Mesenchymal stem cell (in vitro differentiated cells and primary cell): ENCODE results near the gene FAF1. TPM values are rescaled to one million over a fixed set of nuclear protein-coding genes. Genes with fewer than 3 reads are reported as not detected.

Source experiments
- DNase-seq: peaks from one replicate; pipeline ENCODE4 v3.0.0-alpha.2; 2013
- H2AFZ ChIP-seq: one replicate; pipeline ENCODE4 v1.6.1; 2013; ENCODE audit warnings: low read depth, mild to moderate bottlenecking, control low read depth, inconsistent platforms, low read length, moderate library complexity
- H2AK5ac ChIP-seq: 2 replicates; pipeline ENCODE4 v1.6.1; 2013; ENCODE audit warnings: low read length, moderate library complexity, mild to moderate bottlenecking, inconsistent platforms; ENCODE audit not compliant: severe bottlenecking
- H2BK120ac ChIP-seq: one replicate; pipeline ENCODE4 v1.6.1; 2013; ENCODE audit warnings: low read depth, mild to moderate bottlenecking, inconsistent platforms, low read length, moderate library complexity
- H2BK12ac ChIP-seq, 2 experiments: one replicate each; pipeline ENCODE4 v1.6.1; 2013; ENCODE audit warnings: inconsistent platforms in 2 of 2, low read length in 2 of 2, mild to moderate bottlenecking in 2 of 2, moderate library complexity in 2 of 2, control low read depth in 1 of 2
- H2BK15ac ChIP-seq: one replicate; pipeline ENCODE4 v1.6.1; 2013; ENCODE audit warnings: mild to moderate bottlenecking, low read depth, inconsistent platforms; ENCODE audit not compliant: poor library complexity, severe bottlenecking
- H2BK5ac ChIP-seq: 2 replicates; pipeline ENCODE4 v1.6.1; 2013; ENCODE audit warnings: low read depth, mild to moderate bottlenecking, low read length, control low read depth, inconsistent platforms; ENCODE audit not compliant: poor library complexity, severe bottlenecking
- H3K14ac ChIP-seq, 2 experiments: one replicate each; pipeline ENCODE4 v1.6.1; 2013; ENCODE audit warnings: inconsistent platforms in 2 of 2, low read length in 2 of 2, control low read depth in 1 of 2, mild to moderate bottlenecking in 1 of 2, moderate library complexity in 1 of 2
- H3K18ac ChIP-seq, 2 experiments: one replicate each; pipeline ENCODE4 v1.6.1; 2013; ENCODE audit warnings: inconsistent platforms in 2 of 2, low read length in 2 of 2, control low read depth in 1 of 2, low read depth in 1 of 2, mild to moderate bottlenecking in 1 of 2
- H3K23ac ChIP-seq, 2 experiments: one replicate each; pipeline ENCODE4 v1.6.1; 2013; ENCODE audit warnings: inconsistent platforms in 2 of 2, low read length in 2 of 2, mild to moderate bottlenecking in 2 of 2, moderate library complexity in 2 of 2, control low read depth in 1 of 2
- H3K27ac ChIP-seq: 2 replicates; pipeline ENCODE4 v1.5.1; 2013; ENCODE audit warnings: mild to moderate bottlenecking, moderate library complexity, low read length, control low read depth, inconsistent platforms; ENCODE audit not compliant: poor library complexity, severe bottlenecking
- H3K27me3 ChIP-seq, 2 experiments: 2 replicates each; pipeline versions ENCODE4 v1.6.1 to v1.7.0; 2013; ENCODE audit warnings: low read length in 2 of 2, mild to moderate bottlenecking in 2 of 2, moderate library complexity in 2 of 2, control low read depth in 1 of 2, inconsistent platforms in 1 of 2; ENCODE audit not compliant: control insufficient read depth in 1 of 2, insufficient read depth in 1 of 2
- H3K36me3 ChIP-seq, 2 experiments: 2 replicates each; pipeline versions ENCODE4 v1.6.1 to v1.7.0; 2013; ENCODE audit warnings: low read length in 2 of 2, control low read depth in 1 of 2, inconsistent platforms in 1 of 2, low read depth in 1 of 2, mild to moderate bottlenecking in 1 of 2; ENCODE audit not compliant: insufficient read depth in 2 of 2, control insufficient read depth in 1 of 2
- H3K4ac ChIP-seq, 2 experiments: one replicate each; pipeline ENCODE4 v1.6.1; 2013; ENCODE audit warnings: inconsistent platforms in 2 of 2, low read length in 2 of 2, mild to moderate bottlenecking in 2 of 2, moderate library complexity in 2 of 2, control low read depth in 1 of 2, low read depth in 1 of 2
- H3K4me1 ChIP-seq: 2 replicates; pipeline ENCODE4 v1.6.1; 2013; ENCODE audit warnings: low read depth, low read length, control low read depth; ENCODE audit not compliant: control insufficient read depth, insufficient read depth
- H3K4me2 ChIP-seq: 2 replicates; pipeline ENCODE4 v1.6.1; 2013; ENCODE audit warnings: low read length, mild to moderate bottlenecking, inconsistent platforms; ENCODE audit not compliant: poor library complexity, severe bottlenecking
- H3K4me3 ChIP-seq, 2 experiments: 2 replicates each; pipeline versions ENCODE4 v1.5.1 to v1.7.0; 2013; ENCODE audit warnings: low read length in 2 of 2, mild to moderate bottlenecking in 2 of 2, control low read depth in 1 of 2, low read depth in 1 of 2; ENCODE audit not compliant: insufficient read depth in 1 of 2
- H3K79me1 ChIP-seq: replicated peaks from 2 replicates; pipeline ENCODE4 v1.6.1; 2013; ENCODE audit warnings: mild to moderate bottlenecking, control low read depth, low read length, inconsistent platforms; ENCODE audit not compliant: poor library complexity, severe bottlenecking
- H3K9ac ChIP-seq: 2 replicates; pipeline ENCODE4 v1.7.0; 2013; ENCODE audit warnings: mild to moderate bottlenecking, low read length, moderate library complexity
- H3K9me3 ChIP-seq: 2 replicates; pipeline ENCODE4 v1.7.0; 2013; ENCODE audit warnings: mild to moderate bottlenecking, low read length; ENCODE audit not compliant: control insufficient read depth
- H4K8ac ChIP-seq: one replicate; pipeline ENCODE4 v1.6.1; 2013; ENCODE audit warnings: inconsistent platforms, mild to moderate bottlenecking, low read length, moderate library complexity
- H4K91ac ChIP-seq: one replicate; pipeline ENCODE4 v1.6.1; 2013; ENCODE audit warnings: mild to moderate bottlenecking, low read length, inconsistent platforms
- WGBS: methylation state at CpG from one replicate; pipeline ENCODE4 v1.1.7; 2013; ENCODE audit warnings: mixed read lengths; 5-methylcytosine and 5-hydroxymethylcytosine counted together
- small RNA-seq: library from polyadenylated mRNA; stranded (forward); fragments of <200 nt; extraction: miRNeasy Mini kit (QIAGEN cat#:217004); gene quantifications from one replicate; pipeline ENCODE3, GENCODE V24; 2013; ENCODE audit warnings: low read depth

Gene FAF1

DNA sequence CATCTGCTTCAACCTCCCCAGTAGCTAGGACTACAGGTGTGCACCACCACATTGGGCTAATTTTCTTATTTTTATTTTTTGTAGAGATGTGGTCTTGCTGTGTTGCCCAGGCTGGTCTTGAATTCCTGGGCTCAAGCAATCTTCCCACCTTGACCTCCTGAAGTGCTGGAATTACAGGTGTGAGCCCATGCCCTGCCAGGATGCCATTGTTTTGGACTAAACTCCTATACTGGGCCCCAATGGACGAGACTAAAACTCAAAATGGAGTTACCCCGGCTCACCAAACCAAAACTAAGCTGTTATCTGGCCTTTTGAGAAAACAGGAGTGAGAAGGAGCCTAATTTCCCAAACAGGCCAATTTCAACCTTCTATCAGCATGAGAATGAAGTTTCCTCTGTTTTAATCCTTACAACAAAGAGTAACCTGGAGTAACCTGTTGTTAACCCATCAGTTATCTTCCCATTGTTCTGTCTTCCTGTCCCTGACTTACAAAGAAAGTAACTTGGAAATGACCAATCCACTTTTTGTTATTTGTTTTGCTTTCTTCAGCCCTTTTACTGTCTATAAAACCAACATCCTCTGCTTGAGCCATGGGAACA, 566.4 kb downstream of the FAF1 start:
- no peak for DNase-seq
- Histone ChIP-seq H3K18ac (no peak overlapping the region), H3K4me3 (no peak overlapping the region), H2BK12ac (no peak overlapping the region), H4K91ac (no peak overlapping the region), H4K8ac (no peak overlapping the region), H3K14ac (no peak overlapping the region), H3K27me3 (peaks cover 0 to 3% of the 10 kb centered on the region in 2 experiments), H2AFZ (no peak overlapping the region), H2AK5ac (no peak overlapping the region), H2BK15ac (no peak overlapping the region), H3K4ac (no peak overlapping the region), H3K36me3 (no peaks in the 10 kb centered on the region), H3K4me1 (no peaks in the 10 kb centered on the region), H2BK5ac (no peak overlapping the region), H3K23ac (no peak overlapping the region), H3K4me2 (no peak overlapping the region), H3K9me3 (no peaks in the 10 kb centered on the region), H3K79me1 (no peaks in the 10 kb centered on the region), H3K9ac (no peak overlapping the region), H3K27ac (no peak overlapping the region), H2BK120ac (no peak overlapping the region)
- WGBS: 20% methylated on average over 2 of the region's 2 CpGs

Small RNAs within 50 kb of the gene (small RNA-seq; reads per million reads assigned to genes)
- gene RNU6-1026P: not detected
